Measurements from ENCODE around the gene ODF4. TPM values are rescaled to one million over a fixed set of nuclear protein-coding genes. Genes with fewer than 3 reads are reported as not detected.

The ODF4 gene
- total and polyA plus RNA-seq, 2 of the 4 experiments (the other 2 are of a cell fraction) = not detected

- peaks cover 41% of the 10 kb centered on the region for H3K27me3 ChIP-seq (ENCODE audit: control insufficient read depth, insufficient read depth, low read length)
- peak overlapping the region; percentile 53 for H2AFZ ChIP-seq (replicated peaks; ENCODE audit: low read length, poor library complexity)
- H3K27ac ChIP-seq (ENCODE audit: insufficient read depth, low read length) = no peak overlapping the region
- H3K4me2 ChIP-seq (ENCODE audit: low read depth, low read length) = no peak overlapping the region
- H3K4me1 ChIP-seq (ENCODE audit: control insufficient read depth, insufficient read depth, low read length) = no peaks in the 10 kb centered on the region
- no peak overlapping the region for H2BK5ac ChIP-seq (ENCODE audit: low read depth, low read length, poor library complexity, severe bottlenecking)
- no peak overlapping the region for H3K4me3 ChIP-seq (ENCODE audit: insufficient read depth, low read depth, low read length)
- H3K36me3 ChIP-seq (ENCODE audit: control insufficient read depth, insufficient read depth, low read length) = no peaks in the 10 kb centered on the region
- ChIA-PET CTCF (no interaction called here), POLR2A (ENCODE audit: unreplicated experiment) (no interaction called here)
- no peaks in the 10 kb centered on the region for H3K9me1 ChIP-seq (ENCODE audit: insufficient read depth, low read length)
- ATAC-seq (ENCODE audit: low read depth) (peak; percentile 29; the same call in 1 of the 2 replicates), DNase-seq (no peak)
- no peak overlapping the region for H2BK20ac ChIP-seq (ENCODE audit: low read depth, low read length)
- 0 out of 2 replicates have a peak, but pooled peaks cover 2% of the 10 kb centered on the region for H3K9me3 ChIP-seq (ENCODE audit: control insufficient read depth, insufficient read depth, low read length)
- H2BK15ac ChIP-seq (ENCODE audit: low read depth, low read length) = no peak overlapping the region
- no peak overlapping the region for H4K8ac ChIP-seq (ENCODE audit: low read depth in 2 of 2, low read length in 2 of 2)
- no peak overlapping the region for H3K18ac ChIP-seq (ENCODE audit: low read depth, low read length)
- BruUV-seq (replicated peaks) = no TSS peak
- no peak overlapping the region for H3K14ac ChIP-seq (replicated peaks; ENCODE audit: low read depth, low read length)
- no peak overlapping the region for H4K91ac ChIP-seq (ENCODE audit: insufficient read depth, low read depth, low read length)
- no peaks in the 10 kb centered on the region for H4K20me1 ChIP-seq (ENCODE audit: insufficient read depth, low read length)
- dilution Hi-C loops (cut with HindIII; ENCODE audit: low sequenced_read_pairs, unreplicated experiment) = no loop called here
- H3K9ac ChIP-seq (ENCODE audit: low read depth, low read length) = no peak overlapping the region
- no peak overlapping the region for H2AK5ac ChIP-seq (ENCODE audit: low read depth, low read length)
- H2BK120ac ChIP-seq (ENCODE audit: low read depth, low read length) = no peak overlapping the region
- H3K79me1 ChIP-seq (ENCODE audit: low read depth in 1 of 2, low read length in 2 of 2) = no peaks in the 10 kb centered on the region
- in situ Hi-C loops (cut with MboI; ENCODE audit: low sequenced_read_pairs) = loop anchor here (25.0 kb wide), 1 partner anchor 234 kb away; the partner anchor contains the start of gene ALOX12B
- WGBS, 2 experiments (ENCODE audit: extremely low coverage in 2 of 2, insufficient read length in 1 of 2) = 40% methylated on average over 2 of the region's 6 CpGs; no CpG with 5 or more reads in 1 of the 2 experiments
- no peak overlapping the region for H2AK9ac ChIP-seq (replicated peaks; ENCODE audit: low read depth, low read length, poor library complexity)
- H4K5ac ChIP-seq (ENCODE audit: low read depth, low read length) = no peak overlapping the region
- intact Hi-C loops (cut with micrococcal nuclease) = no loop called here
- H3K4ac ChIP-seq (ENCODE audit: low read depth, low read length) = no peak overlapping the region
- no peak overlapping the region for H3K23ac ChIP-seq (ENCODE audit: low read depth, low read length)
- no peak overlapping the region for H3K56ac ChIP-seq (ENCODE audit: extremely low read depth, insufficient read depth, low read length)
- no peak for TF ChIP-seq MAZ (IDR thresholded peaks at IDR 0.05; ENCODE audit: borderline replicate concordance, low read depth, low read length)
- no peak for TF ChIP-seq BHLHE40 (IDR thresholded peaks at IDR 0.05; ENCODE audit: low read depth, low read length)
- no peak for TF ChIP-seq FOS (IDR thresholded peaks at IDR 0.05; ENCODE audit: low read depth, low read length)
- TF ChIP-seq RFX5 (IDR thresholded peaks at IDR 0.05; ENCODE audit: low read depth, low read length) = no peak
- TF ChIP-seq CEBPB (IDR thresholded peaks at IDR 0.05; ENCODE audit: low read depth, low read length) = no peak
- TF ChIP-seq RAD21 (IDR thresholded peaks at IDR 0.05; ENCODE audit: low read length) = no peak
- no peak for TF ChIP-seq SMC3 (IDR thresholded peaks at IDR 0.05; ENCODE audit: low read depth, low read length)
- TF ChIP-seq RCOR1 (IDR thresholded peaks at IDR 0.05; ENCODE audit: insufficient replicate concordance, low read length) = no peak
- TF ChIP-seq, protein P1, sequence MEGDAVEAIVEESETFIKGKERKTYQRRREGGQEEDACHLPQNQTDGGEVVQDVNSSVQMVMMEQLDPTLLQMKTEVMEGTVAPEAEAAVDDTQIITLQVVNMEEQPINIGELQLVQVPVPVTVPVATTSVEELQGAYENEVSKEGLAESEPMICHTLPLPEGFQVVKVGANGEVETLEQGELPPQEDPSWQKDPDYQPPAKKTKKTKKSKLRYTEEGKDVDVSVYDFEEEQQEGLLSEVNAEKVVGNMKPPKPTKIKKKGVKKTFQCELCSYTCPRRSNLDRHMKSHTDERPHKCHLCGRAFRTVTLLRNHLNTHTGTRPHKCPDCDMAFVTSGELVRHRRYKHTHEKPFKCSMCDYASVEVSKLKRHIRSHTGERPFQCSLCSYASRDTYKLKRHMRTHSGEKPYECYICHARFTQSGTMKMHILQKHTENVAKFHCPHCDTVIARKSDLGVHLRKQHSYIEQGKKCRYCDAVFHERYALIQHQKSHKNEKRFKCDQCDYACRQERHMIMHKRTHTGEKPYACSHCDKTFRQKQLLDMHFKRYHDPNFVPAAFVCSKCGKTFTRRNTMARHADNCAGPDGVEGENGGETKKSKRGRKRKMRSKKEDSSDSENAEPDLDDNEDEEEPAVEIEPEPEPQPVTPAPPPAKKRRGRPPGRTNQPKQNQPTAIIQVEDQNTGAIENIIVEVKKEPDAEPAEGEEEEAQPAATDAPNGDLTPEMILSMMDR (conservative IDR thresholded peaks at IDR 0.05; ENCODE audit: low read depth, low read length) = no peak
- TF ChIP-seq USF2 (IDR thresholded peaks at IDR 0.05; ENCODE audit: low read depth, low read length) = no peak
- no peak for TF ChIP-seq MXI1 (IDR thresholded peaks at IDR 0.05; ENCODE audit: borderline replicate concordance, low read depth, low read length)
- no peak for TF ChIP-seq CHD1 (IDR thresholded peaks at IDR 0.05; ENCODE audit: low read depth, low read length)
- TF ChIP-seq POLR2A (IDR thresholded peaks at IDR 0.05; ENCODE audit: low read depth, low read length) = no peak
- TF ChIP-seq ELK1 (IDR thresholded peaks at IDR 0.05; ENCODE audit: borderline replicate concordance, low read depth, low read length) = no peak
- TF ChIP-seq NFE2L2 (IDR thresholded peaks at IDR 0.05; ENCODE audit: low read depth, low read length) = no peak
- no peak for TF ChIP-seq MAFK (IDR thresholded peaks at IDR 0.05; ENCODE audit: low read depth, low read length)
Measured at GRCh38 chr17:8320990-8321389, 18.6 kb upstream of the ODF4 start.
